GM04503 (cell line): ENCODE data around the gene BAIAP3.

Experiments
- DNase-seq: peaks from one replicate; pipeline ENCODE4 v3.0.0-alpha.2; 2012; ENCODE audit warnings: low read depth

The BAIAP3 gene

GRCh38 chr16:1394367-1394951 lies 61.0 kb downstream of the BAIAP3 start:
- no peak for DNase-seq

DNA sequence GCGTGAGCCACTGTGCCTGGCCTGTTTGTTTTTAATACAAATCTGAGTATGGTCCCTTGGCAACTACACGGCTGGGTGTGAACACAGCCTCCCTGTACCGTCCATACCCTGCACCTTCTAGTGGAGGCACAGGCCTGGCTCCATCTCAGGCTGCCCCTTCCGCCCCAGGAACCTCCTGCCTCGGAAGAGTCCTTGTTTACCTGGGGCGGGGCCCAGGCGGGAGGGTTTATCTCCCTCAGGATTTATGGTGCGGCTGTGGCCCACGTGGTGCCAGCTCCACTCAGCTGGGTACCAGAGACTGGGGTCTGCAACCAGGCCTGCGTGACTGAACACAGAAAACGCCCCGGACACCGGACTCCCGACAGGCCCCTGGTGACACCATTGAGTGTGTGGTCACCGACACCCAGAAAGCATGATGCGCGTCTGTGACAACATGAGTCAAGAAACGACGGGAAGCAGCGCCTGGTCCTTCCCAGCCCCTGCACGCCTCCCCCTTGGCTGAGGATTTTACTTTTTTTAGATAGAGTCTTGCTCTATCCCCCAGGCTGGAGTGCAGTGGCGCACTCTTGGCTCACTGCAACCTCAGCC lies 62.1 kb downstream of the BAIAP3 start:
- DNase-seq: no peak

- DNase-seq: no peak
These were observed 64.3 kb downstream of the BAIAP3 start for GRCh38 chr16:1397779-1398178.

DNA sequence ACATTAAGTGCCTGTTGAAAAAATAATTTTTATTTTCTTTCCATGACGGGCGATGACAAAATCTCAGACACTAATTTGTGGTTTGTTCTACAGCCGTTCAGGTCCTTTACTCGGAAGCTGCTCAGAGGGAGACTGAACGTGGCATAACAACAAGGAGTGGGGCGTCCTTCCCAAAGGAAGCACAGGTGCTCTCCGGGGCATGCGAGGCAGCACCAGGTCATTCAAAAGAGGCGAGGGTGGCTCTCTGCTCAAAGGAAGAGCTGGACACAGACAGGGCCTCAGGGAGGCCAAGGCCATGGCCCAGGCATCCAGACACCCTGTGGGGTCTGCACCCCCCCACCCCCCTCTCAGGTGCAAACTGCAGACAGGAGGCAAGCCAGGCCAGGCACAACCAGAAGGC lies 64.9 kb downstream of the BAIAP3 start:
- DNase-seq: no peak
